GM10266 (cell line): ENCODE results near the gene DEPDC5.

Experiments used
- DNase-seq: peaks from one replicate; pipeline ENCODE4 v3.0.0; 2012; ENCODE audit errors: extremely low spot score
- CTCF ChIP-seq: IDR thresholded peaks from 2 replicates; pipeline ENCODE4 v1.5.1; 2012; ENCODE audit warnings: mild to moderate bottlenecking, low read depth; ENCODE audit not compliant: control insufficient read depth, insufficient read depth; ENCODE audit errors: missing control alignments

The DEPDC5 gene

DNA sequence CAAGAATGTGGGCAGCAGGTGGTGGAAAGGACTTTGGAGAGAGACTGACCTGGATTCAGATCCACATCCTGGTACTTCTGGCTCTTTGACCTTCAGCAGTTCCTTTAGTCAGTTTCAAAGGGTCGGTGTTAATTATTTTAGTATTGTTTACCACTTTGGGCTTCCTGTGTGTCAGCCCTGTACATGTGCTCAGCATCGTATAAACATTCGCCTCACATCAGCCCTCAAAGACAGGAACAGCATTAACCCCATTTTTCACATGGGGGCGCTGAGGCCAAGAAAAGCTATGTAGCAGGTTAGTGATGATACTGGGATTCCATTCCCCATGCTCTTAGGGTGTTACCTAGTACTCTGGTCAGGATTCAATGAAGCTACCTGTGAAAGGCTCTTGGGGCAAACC lies 118.4 kb downstream of the DEPDC5 start:
- no peak for DNase-seq
- TF ChIP-seq CTCF, result peak; percentile 9

DNA sequence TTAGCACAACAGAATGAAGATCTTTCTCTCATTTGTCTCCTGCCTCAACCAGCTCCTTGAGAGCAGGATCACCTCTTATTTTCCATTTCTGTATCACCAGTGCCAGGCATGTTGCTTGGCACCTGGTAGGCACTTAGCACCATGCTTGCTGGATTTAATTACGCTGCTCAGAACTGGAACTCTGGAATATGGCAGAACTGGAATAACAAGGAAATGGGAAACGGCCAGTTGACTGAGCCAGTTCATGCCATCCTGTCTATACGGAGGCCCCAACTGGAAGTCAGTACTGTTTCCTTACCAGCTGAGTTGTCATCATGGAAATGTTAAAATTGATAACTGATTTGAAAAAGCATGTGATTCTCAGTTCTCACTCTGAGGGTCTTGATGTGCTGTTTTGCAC lies 121.0 kb downstream of the DEPDC5 start:
- TF ChIP-seq CTCF, result no peak
- no peak for DNase-seq

GRCh38 chr22:31876156-31876920 lies 122.5 kb downstream of the DEPDC5 start:
- no peak for TF ChIP-seq CTCF
- DNase-seq, result no peak

GRCh38 chr22:31879585-31879984 lies 125.8 kb downstream of the DEPDC5 start:
- no peak for TF ChIP-seq CTCF
- no peak for DNase-seq

- no peak for DNase-seq
- no peak for TF ChIP-seq CTCF
These were observed 127.4 kb downstream of the DEPDC5 start for GRCh38 chr22:31881200-31881599.

DNA sequence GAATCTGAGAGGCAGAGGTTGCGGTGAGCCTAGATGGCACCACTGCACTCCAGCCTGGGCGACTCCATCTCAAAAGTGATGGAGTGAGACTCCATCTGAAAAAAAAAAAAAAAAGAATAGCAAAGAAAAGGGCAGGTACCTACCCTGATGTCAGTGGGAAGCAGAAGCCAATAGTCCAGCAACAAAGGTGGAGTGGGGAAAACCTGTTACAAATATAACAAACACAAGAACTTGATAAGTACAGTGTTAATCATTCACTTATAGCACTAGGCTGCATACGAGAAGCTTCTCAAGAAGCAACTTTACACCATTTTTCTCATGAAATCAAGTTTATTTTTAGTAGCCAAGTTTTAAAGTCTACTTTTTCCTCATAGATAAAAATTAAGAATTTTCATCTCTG lies 128.0 kb downstream of the DEPDC5 start:
- no peak for DNase-seq
- TF ChIP-seq CTCF, result no peak

- no peak for DNase-seq
- TF ChIP-seq CTCF, result no peak
These were observed 129.2 kb downstream of the DEPDC5 start for GRCh38 chr22:31882971-31883370.
